Suprapubic skin (tissue), 4 donors: Measurements from ENCODE around the gene PLXDC2. TPM values are rescaled to one million over a fixed set of nuclear protein-coding genes. Genes with fewer than 3 reads are reported as not detected.

ENCODE experiments used
- DNase-seq, 2 donors: peaks; one replicate each; pipeline ENCODE4 v3.0.0-alpha.2; 2019; ENCODE audit warnings: low spot score in 2 of 2
- H3K27ac ChIP-seq: fragments of 200-600 bp; sonication (generic); one replicate; pipeline ENCODE4 v1.5.1; 2019
- H3K27me3 ChIP-seq: fragments of 200-600 bp; sonication (generic); one replicate; pipeline ENCODE4 v1.5.1; 2019
- H3K36me3 ChIP-seq: fragments of 200-600 bp; sonication (generic); one replicate; pipeline ENCODE4 v1.5.1; 2019
- H3K4me1 ChIP-seq: fragments of 200-600 bp; sonication (generic); one replicate; pipeline ENCODE4 v1.5.1; 2019
- H3K4me3 ChIP-seq: fragments of 200-600 bp; sonication (generic); one replicate; pipeline ENCODE4 v1.5.1; 2019; ENCODE audit warnings: mild to moderate bottlenecking
- H3K9me3 ChIP-seq: fragments of 200-600 bp; sonication (generic); one replicate; pipeline ENCODE4 v1.5.1; 2019
- EP300 ChIP-seq: sonication (generic); formaldehyde crosslinking; IDR thresholded peaks from one replicate; pipeline ENCODE4 v1.6.1; 2017; ENCODE audit warnings: antibody characterized with exemption
- POLR2A ChIP-seq, 2 donors: fragments of 450-650 bp; IDR thresholded peaks; one replicate each; pipeline ENCODE4 v1.6.1; 2017; ENCODE audit warnings: antibody characterized with exemption in 2 of 2, mild to moderate bottlenecking in 2 of 2, moderate library complexity in 2 of 2
- POLR2AphosphoS5 ChIP-seq, 3 donors: sonication (generic); formaldehyde crosslinking; IDR thresholded peaks; one replicate each; pipeline ENCODE4 v1.6.1; 2017; ENCODE audit warnings: antibody characterized with exemption in 3 of 3
- WGBS: methylation state at CpG from one replicate; pipeline ENCODE4 v1.1.5; 2018; 5-methylcytosine and 5-hydroxymethylcytosine counted together
- total RNA-seq, 4 donors: library from RNA; depleted of rRNA; stranded (reverse); fragments of >200 nt; gene quantifications; one replicate each; pipeline ENCODE4 v1.1.0, GENCODE V29; 2016
- TF ChIP-seq, protein P1 (sequence below), 2 donors: fragments of 200-600 bp in 1 of 2; fragments of 450-650 bp in 1 of 2; sonication (generic) in 1 of 2; IDR thresholded peaks; one replicate each; pipeline ENCODE4 v1.5.1; 2016 to 2019; ENCODE audit warnings: antibody characterized with exemption in 2 of 2, mild to moderate bottlenecking in 1 of 2, moderate library complexity in 1 of 2

The PLXDC2 gene
- total RNA-seq, 4 donors from 2014 or later: 93.0 to 97.0 (median 95.0) TPM

- Histone ChIP-seq H3K4me3 (no peak overlapping the region), H3K27ac (no peak overlapping the region), H3K27me3 (no peaks in the 10 kb centered on the region), H3K9me3 (no peaks in the 10 kb centered on the region), H3K4me1 (peaks cover 41% of the 10 kb centered on the region), H3K36me3 (no peaks in the 10 kb centered on the region)
- DNase-seq: no peak
- 45% methylated on average over 2 of the region's 2 CpGs for WGBS
- TF ChIP-seq, protein P1, sequence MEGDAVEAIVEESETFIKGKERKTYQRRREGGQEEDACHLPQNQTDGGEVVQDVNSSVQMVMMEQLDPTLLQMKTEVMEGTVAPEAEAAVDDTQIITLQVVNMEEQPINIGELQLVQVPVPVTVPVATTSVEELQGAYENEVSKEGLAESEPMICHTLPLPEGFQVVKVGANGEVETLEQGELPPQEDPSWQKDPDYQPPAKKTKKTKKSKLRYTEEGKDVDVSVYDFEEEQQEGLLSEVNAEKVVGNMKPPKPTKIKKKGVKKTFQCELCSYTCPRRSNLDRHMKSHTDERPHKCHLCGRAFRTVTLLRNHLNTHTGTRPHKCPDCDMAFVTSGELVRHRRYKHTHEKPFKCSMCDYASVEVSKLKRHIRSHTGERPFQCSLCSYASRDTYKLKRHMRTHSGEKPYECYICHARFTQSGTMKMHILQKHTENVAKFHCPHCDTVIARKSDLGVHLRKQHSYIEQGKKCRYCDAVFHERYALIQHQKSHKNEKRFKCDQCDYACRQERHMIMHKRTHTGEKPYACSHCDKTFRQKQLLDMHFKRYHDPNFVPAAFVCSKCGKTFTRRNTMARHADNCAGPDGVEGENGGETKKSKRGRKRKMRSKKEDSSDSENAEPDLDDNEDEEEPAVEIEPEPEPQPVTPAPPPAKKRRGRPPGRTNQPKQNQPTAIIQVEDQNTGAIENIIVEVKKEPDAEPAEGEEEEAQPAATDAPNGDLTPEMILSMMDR (IDR thresholded peaks at IDR 0.05): no peak
- TF ChIP-seq EP300 (no peak), POLR2AphosphoS5 (IDR thresholded peaks at IDR 0.05) (no peak), POLR2A (IDR thresholded peaks at IDR 0.05) (no peak)
Observed at GRCh38 chr10:19947656-19948055, 131.4 kb downstream of the PLXDC2 start.

GRCh38 chr10:19952224-19953010, 136.2 kb downstream of the PLXDC2 start:
- no peaks in the 10 kb centered on the region for H3K36me3 ChIP-seq
- no peak for DNase-seq
- no peaks in the 10 kb centered on the region for H3K9me3 ChIP-seq
- 48% methylated on average over 7 of the region's 7 CpGs for WGBS
- no peak overlapping the region for H3K27ac ChIP-seq
- H3K4me1 ChIP-seq: peaks cover 21% of the 10 kb centered on the region
- TF ChIP-seq, protein P1 (IDR thresholded peaks at IDR 0.05): no peak
- TF ChIP-seq EP300 (no peak), POLR2AphosphoS5 (IDR thresholded peaks at IDR 0.05) (no peak), POLR2A (IDR thresholded peaks at IDR 0.05) (no peak)
- H3K27me3 ChIP-seq: no peaks in the 10 kb centered on the region
- H3K4me3 ChIP-seq: no peak overlapping the region

DNA sequence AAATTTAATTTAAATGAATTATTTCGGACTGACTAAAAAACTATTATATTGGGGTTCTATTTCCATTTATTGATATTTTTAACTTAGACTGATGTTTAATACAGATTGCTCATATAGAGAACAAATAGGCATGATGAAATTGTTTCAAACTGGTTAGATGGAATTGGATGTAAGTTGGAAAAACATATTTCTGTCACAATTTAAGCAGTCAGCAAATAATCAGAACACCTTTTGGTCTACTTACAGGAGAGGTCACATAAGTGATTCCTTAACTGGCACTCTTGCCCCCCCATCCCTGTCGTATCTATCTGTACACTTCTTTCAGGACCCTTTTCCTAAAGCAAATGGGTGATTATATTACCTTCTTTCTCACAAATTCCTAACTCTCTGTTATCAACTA, 138.4 kb downstream of the PLXDC2 start:
- TF ChIP-seq POLR2AphosphoS5 (IDR thresholded peaks at IDR 0.05) (no peak), POLR2A (IDR thresholded peaks at IDR 0.05) (no peak), EP300 (no peak)
- TF ChIP-seq, protein P1 (IDR thresholded peaks at IDR 0.05): no peak
- 97% methylated on average over 2 of the region's 2 CpGs for WGBS
- H3K27ac ChIP-seq: no peak overlapping the region
- no peaks in the 10 kb centered on the region for H3K36me3 ChIP-seq
- no peaks in the 10 kb centered on the region for H3K27me3 ChIP-seq
- no peak for DNase-seq
- H3K9me3 ChIP-seq: no peaks in the 10 kb centered on the region
- no peak overlapping the region for H3K4me3 ChIP-seq
- H3K4me1 ChIP-seq: peaks cover 24% of the 10 kb centered on the region

DNA sequence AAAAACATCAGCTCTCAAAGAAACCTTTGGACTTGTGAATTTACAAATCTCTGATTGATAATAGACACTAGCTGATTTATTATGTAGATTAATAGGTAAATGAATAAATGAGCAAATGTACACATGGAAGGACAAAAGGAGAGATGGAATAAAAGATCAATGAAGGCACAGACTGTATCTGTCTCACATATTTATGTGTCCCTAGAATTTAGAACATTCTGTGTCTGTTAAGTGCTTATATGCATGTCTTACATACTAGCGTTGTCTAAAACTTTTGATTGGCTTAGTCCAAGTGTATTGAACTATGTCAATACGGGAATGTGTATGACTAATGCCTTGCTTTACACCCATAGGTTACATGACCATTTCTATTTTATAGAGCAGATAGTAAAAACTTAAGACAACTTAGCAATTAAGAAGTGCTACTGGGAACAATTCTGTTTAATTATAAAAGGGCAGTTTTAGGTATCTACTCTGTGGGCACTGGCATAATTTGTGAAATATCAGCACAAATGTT, 140.3 kb downstream of the PLXDC2 start:
- Histone ChIP-seq H3K36me3 (no peaks in the 10 kb centered on the region), H3K27ac (no peak overlapping the region), H3K9me3 (no peaks in the 10 kb centered on the region), H3K27me3 (no peaks in the 10 kb centered on the region), H3K4me1 (peaks cover 24% of the 10 kb centered on the region), H3K4me3 (no peak overlapping the region)
- DNase-seq: no peak
- TF ChIP-seq POLR2AphosphoS5 (IDR thresholded peaks at IDR 0.05) (no peak), EP300 (no peak), POLR2A (IDR thresholded peaks at IDR 0.05) (no peak)
- TF ChIP-seq, protein P1 (IDR thresholded peaks at IDR 0.05): no peak
- WGBS: 90% methylated on average over 2 of the region's 2 CpGs

- no peaks in the 10 kb centered on the region for H3K9me3 ChIP-seq
- no peaks in the 10 kb centered on the region for H3K27me3 ChIP-seq
- TF ChIP-seq EP300 (no peak), POLR2A (IDR thresholded peaks at IDR 0.05) (no peak), POLR2AphosphoS5 (IDR thresholded peaks at IDR 0.05) (no peak)
- TF ChIP-seq, protein P1 (IDR thresholded peaks at IDR 0.05): no peak
- H3K36me3 ChIP-seq: no peaks in the 10 kb centered on the region
- peaks cover 12% of the 10 kb centered on the region for H3K4me1 ChIP-seq
- no peak for DNase-seq
- no peak overlapping the region for H3K27ac ChIP-seq
- H3K4me3 ChIP-seq: no peak overlapping the region
Observed at GRCh38 chr10:19958787-19959186, 142.6 kb downstream of the PLXDC2 start.
